GM10248 (cell line): Measurements from ENCODE around the gene EXD1.
"Not testable (repeated sequence)": the region's sequence is repeated elsewhere in the genome, so short reads cannot be mapped to it uniquely, and the experiment has no call there.

Experiments used
- CTCF ChIA-PET: fragments of 300-600 bp; sonication (Branson Sonifier 250); formaldehyde crosslinking; extraction: SDS; loops from one replicate; lab custom pipeline; 2021; ENCODE audit warnings: antibody characterized with exemption; lab: Yijun Ruan, JAX
- POLR2A ChIA-PET: fragments of 350-650 bp; sonication (Branson Sonifier 250); formaldehyde crosslinking; extraction: SDS; loops from one replicate; lab custom pipeline; 2020; ENCODE audit warnings: antibody characterized with exemption; lab: Yijun Ruan, JAX
- DNase-seq: peaks from one replicate; pipeline ENCODE4 v3.0.0; 2012; ENCODE audit errors: extremely low spot score
- TF ChIP-seq, protein P1 (sequence below): IDR thresholded peaks from 2 replicates; pipeline ENCODE4 v1.5.1; 2012; ENCODE audit warnings: mild to moderate bottlenecking, low read depth; ENCODE audit errors: extremely low read depth, missing control alignments, control extremely low read depth

Gene EXD1

DNA sequence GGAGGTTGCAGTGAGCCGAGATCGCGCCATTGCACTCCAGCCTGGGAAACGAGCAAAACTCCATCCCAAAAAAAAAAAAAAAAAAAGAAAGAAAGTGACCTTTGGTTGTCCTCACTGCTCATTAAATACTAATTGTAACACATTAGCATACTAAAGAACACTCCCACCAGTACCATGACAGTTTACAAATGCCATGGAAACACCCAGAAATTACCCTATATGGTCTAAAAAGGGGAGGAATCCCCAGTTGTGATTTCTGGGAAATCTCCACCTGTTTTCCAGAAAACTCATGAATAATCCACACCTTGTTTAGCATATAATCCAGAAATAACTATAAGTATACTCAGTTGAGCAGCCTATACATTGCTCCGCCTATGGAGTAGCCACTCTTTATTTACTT is 90.9 kb downstream of the EXD1 start:
- no peak for DNase-seq
- ChIA-PET POLR2A (no interaction called here), CTCF (no interaction called here)
- TF ChIP-seq, protein P1, sequence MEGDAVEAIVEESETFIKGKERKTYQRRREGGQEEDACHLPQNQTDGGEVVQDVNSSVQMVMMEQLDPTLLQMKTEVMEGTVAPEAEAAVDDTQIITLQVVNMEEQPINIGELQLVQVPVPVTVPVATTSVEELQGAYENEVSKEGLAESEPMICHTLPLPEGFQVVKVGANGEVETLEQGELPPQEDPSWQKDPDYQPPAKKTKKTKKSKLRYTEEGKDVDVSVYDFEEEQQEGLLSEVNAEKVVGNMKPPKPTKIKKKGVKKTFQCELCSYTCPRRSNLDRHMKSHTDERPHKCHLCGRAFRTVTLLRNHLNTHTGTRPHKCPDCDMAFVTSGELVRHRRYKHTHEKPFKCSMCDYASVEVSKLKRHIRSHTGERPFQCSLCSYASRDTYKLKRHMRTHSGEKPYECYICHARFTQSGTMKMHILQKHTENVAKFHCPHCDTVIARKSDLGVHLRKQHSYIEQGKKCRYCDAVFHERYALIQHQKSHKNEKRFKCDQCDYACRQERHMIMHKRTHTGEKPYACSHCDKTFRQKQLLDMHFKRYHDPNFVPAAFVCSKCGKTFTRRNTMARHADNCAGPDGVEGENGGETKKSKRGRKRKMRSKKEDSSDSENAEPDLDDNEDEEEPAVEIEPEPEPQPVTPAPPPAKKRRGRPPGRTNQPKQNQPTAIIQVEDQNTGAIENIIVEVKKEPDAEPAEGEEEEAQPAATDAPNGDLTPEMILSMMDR: no peak

DNA sequence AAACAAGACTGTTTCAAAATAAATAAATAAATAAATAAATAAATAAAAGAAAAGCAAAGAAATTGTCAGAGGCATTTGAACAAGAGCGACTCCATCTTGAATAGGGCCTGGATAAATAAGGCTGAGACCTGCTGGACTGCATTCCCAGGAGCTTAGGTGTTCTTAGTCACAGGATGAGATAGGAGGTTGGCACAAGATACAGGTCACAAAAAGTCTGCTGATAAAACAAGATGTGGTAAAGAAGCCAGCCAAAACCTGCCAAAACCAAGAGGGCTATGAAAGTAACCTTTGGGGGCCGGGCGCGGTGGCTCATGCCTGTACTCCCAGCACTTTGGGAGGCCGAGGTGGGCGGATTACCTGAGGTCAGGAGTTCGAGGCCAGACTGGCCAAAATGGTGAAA is 91.4 kb downstream of the EXD1 start:
- CTCF ChIA-PET, POLR2A ChIA-PET, DNase-seq: not testable (repeated sequence)

DNA sequence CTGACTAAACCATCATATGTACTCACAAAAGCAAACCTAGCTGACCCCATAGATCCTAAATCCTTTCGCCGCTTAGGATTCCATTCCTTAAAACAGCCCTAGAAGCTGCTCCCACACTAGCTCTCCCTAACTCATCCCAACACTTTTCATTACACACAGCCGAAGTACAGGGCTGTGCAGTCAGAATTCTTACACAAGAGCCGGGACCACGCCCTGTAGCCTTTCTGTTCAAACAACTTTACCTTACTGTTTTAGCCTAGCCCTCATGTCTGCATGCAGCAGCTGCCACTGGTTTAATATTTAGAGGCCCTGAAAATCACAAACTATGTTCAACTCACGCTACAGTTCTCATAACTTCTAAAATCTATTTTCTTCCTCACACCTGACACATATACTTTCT is 95.0 kb downstream of the EXD1 start:
- POLR2A ChIA-PET, DNase-seq: not testable (repeated sequence)
- CTCF ChIA-PET: interaction anchor here (0.8 kb wide), 1 partner anchor 49 kb away, joined by 3 read pairs; no protein-coding TSS in a partner anchor

GRCh38 chr15:41133454-41133853 is 97.1 kb downstream of the EXD1 start:
- CTCF ChIA-PET: interaction anchor here (1.1 to 1.4 kb wide), 2 partner anchors 16 to 228 kb away, joined by 3 read pairs; no protein-coding TSS in a partner anchor
- no peak for DNase-seq
- TF ChIP-seq, protein P1: no peak
- POLR2A ChIA-PET: no interaction called here
